Neural progenitor cell (in vitro differentiated cells): Measurements from ENCODE around the gene HIC1. TPM values are rescaled to one million over a fixed set of nuclear protein-coding genes. Genes with fewer than 3 reads are reported as not detected.

ENCODE experiments used
- DNase-seq: peaks from one replicate; pipeline ENCODE4 v3.0.0-alpha.2; 2016; ENCODE audit warnings: low spot score
- H2AFZ ChIP-seq: fragments of 200-600 bp; sonication (generic); replicated peaks from 2 replicates; pipeline ENCODE4 v1.6.1; 2016; ENCODE audit warnings: antibody characterized with exemption
- H3F3A ChIP-seq: fragments of 200-600 bp; sonication (generic); 2 replicates; pipeline ENCODE4 v1.6.1; 2016; ENCODE audit warnings: antibody characterized with exemption, low read depth
- H3K27ac ChIP-seq: fragments of 200-600 bp; sonication (generic); 2 replicates; pipeline ENCODE4 v1.5.1; 2016; ENCODE audit warnings: mild to moderate bottlenecking
- H3K27me3 ChIP-seq: fragments of 200-600 bp; sonication (generic); 2 replicates; pipeline ENCODE4 v1.6.1; 2016; ENCODE audit warnings: mild to moderate bottlenecking, moderate library complexity
- H3K36me3 ChIP-seq: fragments of 200-600 bp; sonication (generic); 2 replicates; pipeline ENCODE4 v1.5.1; 2016
- H3K4me1 ChIP-seq: fragments of 200-600 bp; sonication (generic); 2 replicates; pipeline ENCODE4 v1.6.1; 2016; ENCODE audit warnings: mixed run types
- H3K4me2 ChIP-seq: fragments of 200-600 bp; sonication (generic); 2 replicates; pipeline ENCODE4 v1.6.1; 2016
- H3K4me3 ChIP-seq: fragments of 200-600 bp; sonication (generic); 2 replicates; pipeline ENCODE4 v1.5.1; 2016
- H3K79me2 ChIP-seq: fragments of 200-600 bp; sonication (generic); 2 replicates; pipeline ENCODE4 v1.6.1; 2016; ENCODE audit warnings: low read depth
- H3K9ac ChIP-seq: fragments of 200-600 bp; sonication (generic); 2 replicates; pipeline ENCODE4 v1.6.1; 2016
- H3K9me3 ChIP-seq: fragments of 200-600 bp; sonication (generic); 2 replicates; pipeline ENCODE4 v1.5.1; 2016; ENCODE audit warnings: low read depth
- H4K20me1 ChIP-seq: fragments of 200-600 bp; sonication (generic); 2 replicates; pipeline ENCODE4 v1.6.1; 2016; ENCODE audit warnings: low read depth
- H3K27ac Mint-ChIP-seq: 3 replicates; pipeline ENCODE4 v1.8.0; 2021; ENCODE audit warnings: mixed read lengths
- H3K27me3 Mint-ChIP-seq: 2 replicates; pipeline ENCODE4 v1.8.0; 2022; ENCODE audit warnings: low read depth, mild to moderate bottlenecking, inconsistent platforms, moderate library complexity, mixed read lengths; ENCODE audit not compliant: insufficient read depth
- H3K36me3 Mint-ChIP-seq: 3 replicates; pipeline ENCODE4 v1.8.0; 2021; ENCODE audit warnings: mixed read lengths
- H3K4me1 Mint-ChIP-seq: 3 replicates; pipeline ENCODE4 v1.8.0; 2021; ENCODE audit warnings: mixed read lengths
- H3K4me3 Mint-ChIP-seq: 3 replicates; pipeline ENCODE4 v1.8.0; 2021; ENCODE audit warnings: mild to moderate bottlenecking, moderate library complexity, mixed read lengths
- H3K9me3 Mint-ChIP-seq: 3 replicates; pipeline ENCODE4 v1.8.0; 2020; ENCODE audit warnings: mixed read lengths
- EZH2 ChIP-seq: fragments of 200-600 bp; sonication (generic); IDR thresholded peaks from 2 replicates; pipeline ENCODE4 v1.6.1; 2017; ENCODE audit warnings: antibody characterized with exemption, mild to moderate bottlenecking, moderate library complexity
- EZH2phosphoT487 ChIP-seq: fragments of 200-600 bp; sonication (generic); IDR thresholded peaks from 2 replicates; pipeline ENCODE4 v1.6.1; 2017; ENCODE audit warnings: antibody characterized with exemption
- total RNA-seq: library from RNA; depleted of rRNA; stranded (reverse); fragments of >200 nt; gene quantifications from 2 replicates; pipeline ENCODE4 v1.2.3, GENCODE V29; 2015; ENCODE audit warnings: low replicate concordance
- TF ChIP-seq, protein P1 (sequence below): fragments of 200-600 bp; sonication (generic); IDR thresholded peaks from 2 replicates; pipeline ENCODE4 v1.5.1; 2017; ENCODE audit warnings: antibody characterized with exemption, mild to moderate bottlenecking

Gene HIC1
- total RNA-seq, 1 donor from 2014 or later = not detected

DNA sequence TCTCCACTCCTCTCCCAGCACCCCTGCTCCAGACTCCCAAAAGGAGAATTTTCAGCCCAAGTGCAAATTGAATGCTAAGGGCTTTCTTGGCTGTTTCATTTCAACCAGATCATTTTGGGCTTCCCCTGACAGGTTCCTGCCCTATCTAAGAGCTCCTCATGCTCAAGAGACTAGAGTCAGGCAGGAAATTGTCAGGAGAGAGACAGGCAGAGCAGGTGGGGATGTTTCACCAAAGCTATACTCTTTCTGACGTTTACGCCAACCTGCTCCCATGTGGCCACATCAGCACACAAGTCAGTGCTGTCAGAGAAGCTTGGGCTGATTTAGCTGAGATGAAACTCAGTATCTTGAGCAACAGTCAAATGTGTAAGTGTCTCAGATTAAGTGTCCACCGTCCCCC, 31.4 kb downstream of the HIC1 start:
- peak overlapping the region; percentile 20 for H3K27ac Mint-ChIP-seq
- peaks cover 17% of the 10 kb centered on the region for H3K4me1 ChIP-seq
- H3K9ac ChIP-seq = no peak overlapping the region
- no peaks in the 10 kb centered on the region for H3K36me3 ChIP-seq
- H3K36me3 Mint-ChIP-seq = peaks cover 22% of the 10 kb centered on the region
- H3K4me3 ChIP-seq = no peak overlapping the region
- no peaks in the 10 kb centered on the region for H3K9me3 Mint-ChIP-seq
- H3K79me2 ChIP-seq = no peaks in the 10 kb centered on the region
- no peaks in the 10 kb centered on the region for H3K27me3 ChIP-seq
- no peak overlapping the region for H2AFZ ChIP-seq
- no peak for DNase-seq
- H3K9me3 ChIP-seq = no peaks in the 10 kb centered on the region
- H3K4me2 ChIP-seq = no peak overlapping the region
- peaks cover 39% of the 10 kb centered on the region for H3K4me1 Mint-ChIP-seq
- H3K4me3 Mint-ChIP-seq = no peak overlapping the region
- no peaks in the 10 kb centered on the region for H3K27me3 Mint-ChIP-seq
- no peak overlapping the region for H3K27ac ChIP-seq
- H4K20me1 ChIP-seq = peaks cover 9% of the 10 kb centered on the region
- no peaks in the 10 kb centered on the region for H3F3A ChIP-seq
- TF ChIP-seq, protein P1, sequence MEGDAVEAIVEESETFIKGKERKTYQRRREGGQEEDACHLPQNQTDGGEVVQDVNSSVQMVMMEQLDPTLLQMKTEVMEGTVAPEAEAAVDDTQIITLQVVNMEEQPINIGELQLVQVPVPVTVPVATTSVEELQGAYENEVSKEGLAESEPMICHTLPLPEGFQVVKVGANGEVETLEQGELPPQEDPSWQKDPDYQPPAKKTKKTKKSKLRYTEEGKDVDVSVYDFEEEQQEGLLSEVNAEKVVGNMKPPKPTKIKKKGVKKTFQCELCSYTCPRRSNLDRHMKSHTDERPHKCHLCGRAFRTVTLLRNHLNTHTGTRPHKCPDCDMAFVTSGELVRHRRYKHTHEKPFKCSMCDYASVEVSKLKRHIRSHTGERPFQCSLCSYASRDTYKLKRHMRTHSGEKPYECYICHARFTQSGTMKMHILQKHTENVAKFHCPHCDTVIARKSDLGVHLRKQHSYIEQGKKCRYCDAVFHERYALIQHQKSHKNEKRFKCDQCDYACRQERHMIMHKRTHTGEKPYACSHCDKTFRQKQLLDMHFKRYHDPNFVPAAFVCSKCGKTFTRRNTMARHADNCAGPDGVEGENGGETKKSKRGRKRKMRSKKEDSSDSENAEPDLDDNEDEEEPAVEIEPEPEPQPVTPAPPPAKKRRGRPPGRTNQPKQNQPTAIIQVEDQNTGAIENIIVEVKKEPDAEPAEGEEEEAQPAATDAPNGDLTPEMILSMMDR = no peak
- TF ChIP-seq EZH2 = no peak
- TF ChIP-seq EZH2phosphoT487 = no peak

DNA sequence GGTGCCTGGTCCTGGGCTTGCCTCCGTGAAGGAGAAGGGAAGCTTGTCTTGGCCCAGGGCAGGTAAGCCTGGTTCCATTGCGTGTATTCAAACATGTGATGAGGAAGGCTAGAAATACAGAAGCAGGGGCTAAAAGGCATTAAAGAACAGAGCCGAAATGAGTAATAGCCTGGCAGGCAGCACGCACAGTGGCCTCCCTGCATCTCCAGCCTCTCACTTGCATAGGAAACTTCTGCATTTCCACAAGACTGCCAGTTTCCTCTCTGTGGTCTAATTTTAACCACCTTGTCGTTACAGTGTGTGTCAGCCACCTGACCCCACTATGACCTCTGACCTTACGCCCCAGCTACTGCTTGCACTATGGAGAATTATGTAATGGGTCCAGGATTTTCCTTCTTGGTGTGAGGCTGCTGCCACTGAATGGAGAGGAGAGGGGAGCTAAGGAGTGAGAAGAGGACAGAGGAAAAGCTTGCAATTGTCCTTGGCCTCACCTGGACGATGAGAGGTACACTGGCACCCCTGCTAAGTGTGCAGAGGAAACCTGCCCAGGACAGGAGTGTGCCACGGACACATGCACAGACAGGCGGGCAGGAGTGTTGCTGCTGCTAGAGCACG, 32.8 kb downstream of the HIC1 start:
- H3K27ac ChIP-seq = no peak overlapping the region
- Mint-ChIP-seq H3K9me3 (no peaks in the 10 kb centered on the region), H3K27me3 (no peaks in the 10 kb centered on the region), H3K4me3 (no peak overlapping the region), H3K4me1 (peaks cover 40% of the 10 kb centered on the region), H3K36me3 (peaks cover 17% of the 10 kb centered on the region), H3K27ac (no peak overlapping the region)
- TF ChIP-seq EZH2phosphoT487 (no peak), EZH2 (no peak)
- TF ChIP-seq, protein P1 = no peak
- peaks cover 9% of the 10 kb centered on the region for H4K20me1 ChIP-seq
- no peak overlapping the region for H2AFZ ChIP-seq
- no peak for DNase-seq
- no peaks in the 10 kb centered on the region for H3K36me3 ChIP-seq
- peaks cover 19% of the 10 kb centered on the region for H3K4me1 ChIP-seq
- no peaks in the 10 kb centered on the region for H3K9me3 ChIP-seq
- no peak overlapping the region for H3K4me3 ChIP-seq
- no peaks in the 10 kb centered on the region for H3F3A ChIP-seq
- H3K79me2 ChIP-seq = no peaks in the 10 kb centered on the region
- H3K9ac ChIP-seq = no peak overlapping the region
- H3K27me3 ChIP-seq = no peaks in the 10 kb centered on the region
- H3K4me2 ChIP-seq = no peak overlapping the region

DNA sequence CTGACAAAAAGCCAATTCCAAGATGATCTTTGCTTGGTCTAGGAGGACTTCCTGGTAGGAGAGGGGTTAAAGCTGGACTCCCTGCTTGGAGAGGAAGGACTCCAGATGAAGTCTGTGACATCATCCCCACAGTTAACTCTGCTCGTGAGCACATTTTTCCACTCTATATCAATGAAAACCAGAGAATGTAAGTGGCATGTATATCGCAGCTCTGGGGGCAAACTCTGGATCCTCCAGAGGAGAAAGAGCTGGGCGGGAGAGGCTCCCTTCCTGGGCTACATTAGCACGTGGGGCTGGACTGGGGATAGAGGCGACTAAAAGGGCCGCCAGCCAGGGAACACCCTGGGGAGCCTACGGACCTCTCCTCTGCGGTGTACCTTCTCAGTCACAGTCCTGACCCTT, 34.1 kb downstream of the HIC1 start:
- Histone ChIP-seq H3K9me3 (no peaks in the 10 kb centered on the region), H3K36me3 (no peaks in the 10 kb centered on the region), H3K4me1 (peaks cover 19% of the 10 kb centered on the region), H4K20me1 (peaks cover 6% of the 10 kb centered on the region), H2AFZ (no peak overlapping the region), H3K79me2 (no peaks in the 10 kb centered on the region), H3K9ac (no peak overlapping the region), H3K27ac (no peak overlapping the region), H3K27me3 (no peaks in the 10 kb centered on the region), H3F3A (no peaks in the 10 kb centered on the region), H3K4me2 (no peak overlapping the region), H3K4me3 (no peak overlapping the region)
- Mint-ChIP-seq H3K36me3 (peaks cover 16% of the 10 kb centered on the region), H3K27ac (no peak overlapping the region), H3K4me3 (no peak overlapping the region), H3K4me1 (peaks cover 35% of the 10 kb centered on the region), H3K9me3 (no peaks in the 10 kb centered on the region), H3K27me3 (no peaks in the 10 kb centered on the region)
- DNase-seq = no peak
- TF ChIP-seq EZH2phosphoT487 = no peak
- TF ChIP-seq, protein P1 = no peak
- no peak for TF ChIP-seq EZH2
